DND-41 (cell line): ENCODE measurements around the gene IL12RB2.

Experiments
- ATAC-seq: fragments of 200-7000 bp; cut with Tn5 transposase; 3 replicates; pipeline ENCODE4 v1.9.1; 2021; ENCODE audit warnings: low read depth; ENCODE audit not compliant: insufficient read depth
- DNase-seq: peaks from one replicate; pipeline ENCODE4 v3.0.0-alpha.2; 2020
- H2AFZ ChIP-seq: 2 replicates; pipeline ENCODE4 v1.6.0; 2012; ENCODE audit warnings: low read depth, low read length
- H3K27ac ChIP-seq: 2 replicates; pipeline ENCODE4 v1.5.1; 2012; ENCODE audit warnings: low read length, inconsistent platforms
- H3K27me3 ChIP-seq: fragments of 200-600 bp; sonication (generic); 2 replicates; pipeline ENCODE4 v1.6.0; 2012; ENCODE audit warnings: low read length, mild to moderate bottlenecking, inconsistent platforms; ENCODE audit not compliant: insufficient read depth, poor library complexity
- H3K36me3 ChIP-seq: 2 replicates; pipeline ENCODE4 v1.5.1; 2012; ENCODE audit warnings: low read length, inconsistent platforms; ENCODE audit not compliant: insufficient read depth
- H3K4me1 ChIP-seq: 2 replicates; pipeline ENCODE4 v1.5.1; 2012; ENCODE audit warnings: mild to moderate bottlenecking, low read length; ENCODE audit not compliant: insufficient read depth
- H3K4me2 ChIP-seq: 2 replicates; pipeline ENCODE4 v1.6.0; 2012; ENCODE audit warnings: mild to moderate bottlenecking, moderate library complexity, low read length, inconsistent platforms; ENCODE audit not compliant: insufficient read depth
- H3K4me3 ChIP-seq, 2 experiments: fragments of 200-600 bp in 1 of 2; shearing (Covaris generic) in 1 of 2; 2 replicates each; pipeline ENCODE4 v1.5.1; 2012 to 2016; ENCODE audit warnings: inconsistent platforms in 2 of 2, low read length in 2 of 2, mild to moderate bottlenecking in 2 of 2, low read depth in 1 of 2, moderate library complexity in 1 of 2
- H3K79me2 ChIP-seq: 2 replicates; pipeline ENCODE4 v1.6.0; 2012; ENCODE audit warnings: low read length, inconsistent platforms; ENCODE audit not compliant: insufficient read depth
- H3K9ac ChIP-seq: 2 replicates; pipeline ENCODE4 v1.6.0; 2012; ENCODE audit warnings: low read depth, mild to moderate bottlenecking, inconsistent platforms, low read length, moderate library complexity
- H3K9me3 ChIP-seq: 2 replicates; pipeline ENCODE4 v1.5.1; 2012; ENCODE audit warnings: low read length, moderate library complexity, mild to moderate bottlenecking, inconsistent platforms; ENCODE audit not compliant: insufficient read depth, severe bottlenecking
- H4K20me1 ChIP-seq: 2 replicates; pipeline ENCODE4 v1.6.0; 2012; ENCODE audit warnings: low read length; ENCODE audit not compliant: insufficient read depth
- EZH2 ChIP-seq: IDR thresholded peaks from 3 replicates; pipeline ENCODE4 v1.6.1; 2012; ENCODE audit warnings: borderline replicate concordance, low read depth, mild to moderate bottlenecking, moderate library complexity, low read length, inconsistent platforms; ENCODE audit not compliant: severe bottlenecking
- TF ChIP-seq, protein P1 (sequence below): IDR thresholded peaks from 2 replicates; pipeline ENCODE4 v1.5.1; 2012; ENCODE audit warnings: borderline replicate concordance, low read length, moderate library complexity, mild to moderate bottlenecking; ENCODE audit not compliant: poor library complexity, severe bottlenecking; ENCODE audit errors: extremely low read depth

The IL12RB2 gene

DNA sequence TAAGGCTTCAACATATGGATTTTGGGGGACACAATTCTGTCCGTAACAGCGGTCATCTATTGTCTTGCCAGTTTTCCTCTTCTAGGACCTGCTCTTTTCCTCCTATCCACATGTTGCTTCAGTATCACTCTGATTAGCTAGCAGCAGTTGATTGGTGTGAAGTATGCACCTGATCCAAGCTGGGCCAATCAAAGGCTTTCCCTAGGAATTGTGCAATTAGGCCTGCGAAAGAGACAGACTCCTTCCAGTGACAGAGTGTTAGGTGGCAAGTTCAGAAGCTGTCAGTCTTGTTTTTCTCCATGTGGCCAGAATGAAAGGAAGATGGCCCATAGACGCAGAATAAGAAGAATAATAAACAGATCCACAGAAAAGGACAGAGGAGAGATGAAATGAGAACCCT, 34.1 kb upstream of the IL12RB2 start:
- Histone ChIP-seq H3K27me3 (no peaks in the 10 kb centered on the region), H3K9ac (no peak overlapping the region), H3K4me1 (no peaks in the 10 kb centered on the region), H4K20me1 (no peaks in the 10 kb centered on the region), H3K27ac (no peak overlapping the region), H3K4me2 (no peak overlapping the region), H3K36me3 (no peaks in the 10 kb centered on the region), H3K9me3 (no peaks in the 10 kb centered on the region), H3K79me2 (no peaks in the 10 kb centered on the region), H3K4me3 (no peak overlapping the region), H2AFZ (no peak overlapping the region)
- ATAC-seq (no peak), DNase-seq (no peak)
- TF ChIP-seq EZH2: no peak
- TF ChIP-seq, protein P1, sequence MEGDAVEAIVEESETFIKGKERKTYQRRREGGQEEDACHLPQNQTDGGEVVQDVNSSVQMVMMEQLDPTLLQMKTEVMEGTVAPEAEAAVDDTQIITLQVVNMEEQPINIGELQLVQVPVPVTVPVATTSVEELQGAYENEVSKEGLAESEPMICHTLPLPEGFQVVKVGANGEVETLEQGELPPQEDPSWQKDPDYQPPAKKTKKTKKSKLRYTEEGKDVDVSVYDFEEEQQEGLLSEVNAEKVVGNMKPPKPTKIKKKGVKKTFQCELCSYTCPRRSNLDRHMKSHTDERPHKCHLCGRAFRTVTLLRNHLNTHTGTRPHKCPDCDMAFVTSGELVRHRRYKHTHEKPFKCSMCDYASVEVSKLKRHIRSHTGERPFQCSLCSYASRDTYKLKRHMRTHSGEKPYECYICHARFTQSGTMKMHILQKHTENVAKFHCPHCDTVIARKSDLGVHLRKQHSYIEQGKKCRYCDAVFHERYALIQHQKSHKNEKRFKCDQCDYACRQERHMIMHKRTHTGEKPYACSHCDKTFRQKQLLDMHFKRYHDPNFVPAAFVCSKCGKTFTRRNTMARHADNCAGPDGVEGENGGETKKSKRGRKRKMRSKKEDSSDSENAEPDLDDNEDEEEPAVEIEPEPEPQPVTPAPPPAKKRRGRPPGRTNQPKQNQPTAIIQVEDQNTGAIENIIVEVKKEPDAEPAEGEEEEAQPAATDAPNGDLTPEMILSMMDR: no peak

DNA sequence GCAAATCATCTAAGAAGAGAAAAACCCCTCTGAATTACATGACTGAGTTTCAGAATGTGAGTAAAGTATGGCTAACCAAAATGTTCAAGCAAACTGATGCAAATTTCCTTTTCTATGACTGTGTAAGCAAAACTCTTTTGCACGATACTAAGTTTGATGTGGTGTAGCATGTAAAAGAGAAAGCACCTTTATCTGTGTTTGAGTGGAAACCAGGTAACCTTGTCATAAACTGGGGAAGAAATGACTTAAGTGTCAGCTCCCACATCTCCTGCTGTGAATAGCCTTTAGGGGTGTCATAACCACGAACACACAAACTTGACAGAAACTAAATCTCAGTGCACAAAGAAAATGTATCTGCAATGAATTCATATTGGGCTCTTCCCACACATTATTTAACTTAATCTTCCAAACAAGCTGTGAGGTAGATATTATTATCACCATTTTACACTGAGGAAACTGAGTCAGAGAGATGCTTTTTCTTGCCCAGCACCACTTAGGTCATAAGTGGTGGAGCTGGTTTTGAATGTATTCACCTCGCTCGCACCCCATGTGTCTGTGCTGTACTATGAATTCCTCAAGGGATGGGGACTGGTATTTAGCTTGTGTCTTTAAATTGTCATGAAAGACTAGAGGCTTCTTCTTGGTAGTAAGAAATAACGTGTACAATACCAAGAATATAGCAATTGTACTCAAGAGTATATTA, 32.9 kb upstream of the IL12RB2 start:
- no peak for TF ChIP-seq EZH2
- no peaks in the 10 kb centered on the region for H3K79me2 ChIP-seq
- DNase-seq (no peak), ATAC-seq (no peak)
- no peaks in the 10 kb centered on the region for H3K4me1 ChIP-seq
- no peak overlapping the region for H3K4me3 ChIP-seq
- no peaks in the 10 kb centered on the region for H3K9me3 ChIP-seq
- H2AFZ ChIP-seq: no peak overlapping the region
- H3K4me2 ChIP-seq: no peak overlapping the region
- H3K9ac ChIP-seq: no peak overlapping the region
- H3K36me3 ChIP-seq: no peaks in the 10 kb centered on the region
- H3K27me3 ChIP-seq: no peaks in the 10 kb centered on the region
- H3K27ac ChIP-seq: no peak overlapping the region
- H4K20me1 ChIP-seq: no peaks in the 10 kb centered on the region

DNA sequence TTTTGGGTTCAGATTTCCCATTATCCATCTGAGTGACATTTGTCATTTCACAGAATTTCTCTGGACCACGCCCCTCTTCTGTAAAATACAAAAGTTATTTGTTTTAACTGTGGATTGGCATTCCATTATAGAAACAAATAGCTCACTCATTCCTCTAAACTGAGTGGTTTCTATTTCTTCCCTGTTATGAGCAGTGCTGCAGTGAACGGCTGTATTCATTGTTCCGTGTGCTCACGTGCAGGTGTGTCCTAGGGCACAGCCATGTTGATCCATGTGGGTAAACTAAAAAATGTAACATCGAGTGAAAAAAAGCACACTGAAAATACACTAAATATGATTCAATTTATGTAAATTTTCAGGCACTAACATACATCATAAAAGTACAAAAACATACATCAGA, 27.0 kb upstream of the IL12RB2 start:
- H3K27ac ChIP-seq: no peak overlapping the region
- no peak overlapping the region for H3K4me3 ChIP-seq
- DNase-seq (no peak), ATAC-seq (no peak)
- no peaks in the 10 kb centered on the region for H3K79me2 ChIP-seq
- no peaks in the 10 kb centered on the region for H3K4me1 ChIP-seq
- no peak overlapping the region for H3K4me2 ChIP-seq
- H3K36me3 ChIP-seq: no peaks in the 10 kb centered on the region
- no peaks in the 10 kb centered on the region for H4K20me1 ChIP-seq
- H3K27me3 ChIP-seq: no peaks in the 10 kb centered on the region
- H3K9me3 ChIP-seq: no peaks in the 10 kb centered on the region
- no peak for TF ChIP-seq EZH2
- TF ChIP-seq, protein P1: no peak
- H2AFZ ChIP-seq: no peak overlapping the region
- no peak overlapping the region for H3K9ac ChIP-seq

DNA sequence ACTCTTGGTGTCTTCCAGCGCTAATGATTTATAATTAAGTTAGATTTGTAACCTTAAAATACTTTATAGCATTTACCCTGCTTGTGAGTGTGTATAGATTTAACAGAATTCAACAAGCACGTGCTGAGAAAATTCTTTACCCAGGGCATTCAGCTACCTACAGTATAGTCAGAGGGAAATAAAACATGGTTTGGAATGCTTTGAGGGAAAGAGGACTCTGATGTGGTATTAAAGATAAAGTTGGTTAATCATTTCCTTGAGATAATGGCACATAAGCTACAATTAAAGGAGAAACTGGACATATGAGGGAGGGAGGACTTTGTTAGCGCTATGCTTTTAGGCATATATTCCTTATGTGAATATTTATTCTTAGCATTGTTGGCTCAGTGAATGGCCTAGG, 26.4 kb upstream of the IL12RB2 start:
- H3K36me3 ChIP-seq: no peaks in the 10 kb centered on the region
- ATAC-seq (no peak), DNase-seq (no peak)
- H3K9ac ChIP-seq: no peak overlapping the region
- no peaks in the 10 kb centered on the region for H4K20me1 ChIP-seq
- H3K4me3 ChIP-seq: no peak overlapping the region
- H3K27me3 ChIP-seq: no peaks in the 10 kb centered on the region
- H3K27ac ChIP-seq: no peak overlapping the region
- H3K9me3 ChIP-seq: no peaks in the 10 kb centered on the region
- TF ChIP-seq EZH2: no peak
- TF ChIP-seq, protein P1: no peak
- no peaks in the 10 kb centered on the region for H3K79me2 ChIP-seq
- no peaks in the 10 kb centered on the region for H3K4me1 ChIP-seq
- H2AFZ ChIP-seq: no peak overlapping the region
- H3K4me2 ChIP-seq: no peak overlapping the region
